Nephron progenitor cell (in vitro differentiated cells): ENCODE results near the gene NR1I2.

Source experiments
- DNase-seq: peaks from one replicate; pipeline ENCODE4 v3.0.0; 2021
- H3K27ac Mint-ChIP-seq: 2 replicates; pipeline ENCODE4 v1.8.0; 2021; ENCODE audit warnings: mild to moderate bottlenecking, moderate library complexity, mixed read lengths
- H3K27me3 Mint-ChIP-seq: 2 replicates; pipeline ENCODE4 v1.8.0; 2021; ENCODE audit warnings: mild to moderate bottlenecking, low read depth, mixed read lengths; ENCODE audit not compliant: poor library complexity
- H3K36me3 Mint-ChIP-seq: 2 replicates; pipeline ENCODE4 v1.8.0; 2021; ENCODE audit warnings: low read depth, mixed read lengths
- H3K4me1 Mint-ChIP-seq: 2 replicates; pipeline ENCODE4 v1.8.0; 2021; ENCODE audit warnings: mixed read lengths
- H3K4me3 Mint-ChIP-seq: 2 replicates; pipeline ENCODE4 v1.8.0; 2021; ENCODE audit warnings: mild to moderate bottlenecking, moderate library complexity, mixed read lengths
- H3K9me3 Mint-ChIP-seq: 2 replicates; pipeline ENCODE4 v1.8.0; 2021; ENCODE audit warnings: mild to moderate bottlenecking, moderate library complexity, mixed read lengths
- CTCF ChIP-seq: fragments of 200-600 bp; sonication (generic); IDR thresholded peaks from 2 replicates; pipeline ENCODE4 v1.5.0; 2021; ENCODE audit warnings: antibody characterized with exemption

Gene NR1I2

GRCh38 chr3:119861681-119862080, 79.8 kb downstream of the NR1I2 start:
- Mint-ChIP-seq H3K4me3 (no peak overlapping the region), H3K4me1 (no peaks in the 10 kb centered on the region), H3K36me3 (peaks cover 87% of the 10 kb centered on the region), H3K27me3 (no peaks in the 10 kb centered on the region), H3K27ac (no peak overlapping the region), H3K9me3 (peaks cover 35% of the 10 kb centered on the region)
- no peak for TF ChIP-seq CTCF
- DNase-seq: no peak

- no peak for DNase-seq
- Mint-ChIP-seq H3K4me1 (no peaks in the 10 kb centered on the region), H3K27ac (no peak overlapping the region), H3K27me3 (no peaks in the 10 kb centered on the region), H3K36me3 (peaks cover 83% of the 10 kb centered on the region), H3K4me3 (no peak overlapping the region), H3K9me3 (peaks cover 26% of the 10 kb centered on the region)
- no peak for TF ChIP-seq CTCF
Measured at GRCh38 chr3:119862616-119863015, 80.7 kb downstream of the NR1I2 start.

GRCh38 chr3:119864476-119864875, 82.6 kb downstream of the NR1I2 start:
- Mint-ChIP-seq H3K4me1 (no peaks in the 10 kb centered on the region), H3K27me3 (no peaks in the 10 kb centered on the region), H3K4me3 (no peak overlapping the region), H3K9me3 (peaks cover 11% of the 10 kb centered on the region), H3K27ac (peak overlapping the region; percentile 53), H3K36me3 (peaks cover 68% of the 10 kb centered on the region)
- no peak for TF ChIP-seq CTCF
- no peak for DNase-seq
